ENCODE measurements around the gene ACADVL.

The ACADVL gene

DNA sequence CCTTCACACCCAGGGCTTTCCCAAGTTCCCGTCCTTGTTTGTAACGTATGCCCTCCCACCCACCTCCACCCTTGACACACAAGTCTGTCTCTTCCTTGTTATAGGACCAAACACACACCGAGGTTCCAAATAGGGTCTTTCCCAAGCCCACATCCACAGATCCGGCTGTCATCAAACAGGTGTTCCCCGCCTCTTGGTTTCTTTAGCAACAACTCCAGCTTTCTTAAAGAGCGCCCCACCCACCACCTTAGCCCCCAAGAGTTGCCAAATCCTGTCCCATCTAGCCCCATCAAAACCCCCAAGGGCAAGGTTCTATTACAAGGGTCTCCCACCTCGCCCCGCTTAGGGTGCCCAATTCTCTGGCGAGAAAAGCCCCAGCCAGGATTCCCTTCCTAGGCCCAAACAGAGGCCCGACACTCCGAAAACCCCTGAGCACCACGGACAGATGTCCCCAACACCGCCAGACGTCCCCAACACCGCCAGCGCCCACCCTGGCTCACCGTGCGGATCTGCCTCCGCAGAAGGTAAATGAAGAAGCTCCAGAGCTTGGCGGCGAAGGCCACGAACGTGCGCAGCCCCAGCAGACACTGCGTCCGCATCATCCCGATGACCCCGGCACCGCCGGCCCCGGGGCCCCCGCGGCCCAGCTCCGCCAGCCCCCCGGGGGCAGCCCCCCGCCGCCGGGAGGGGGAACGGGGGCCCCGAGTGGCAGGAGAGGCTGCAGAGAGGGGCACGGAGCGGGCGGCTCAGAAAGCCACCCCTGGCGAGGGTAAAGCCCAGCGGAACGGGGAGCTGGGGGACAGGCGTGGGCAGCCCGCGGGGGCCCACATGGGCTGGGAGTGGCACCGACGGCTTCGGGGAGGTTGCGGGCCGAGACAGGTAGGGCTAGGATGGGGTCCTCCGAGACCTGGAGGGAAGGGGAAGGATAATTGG lies 31.2 kb downstream of the ACADVL start:
- no peak for DNase-seq (ENCODE audit: low read depth in 3 of 3, low spot score in 1 of 3)

DNA sequence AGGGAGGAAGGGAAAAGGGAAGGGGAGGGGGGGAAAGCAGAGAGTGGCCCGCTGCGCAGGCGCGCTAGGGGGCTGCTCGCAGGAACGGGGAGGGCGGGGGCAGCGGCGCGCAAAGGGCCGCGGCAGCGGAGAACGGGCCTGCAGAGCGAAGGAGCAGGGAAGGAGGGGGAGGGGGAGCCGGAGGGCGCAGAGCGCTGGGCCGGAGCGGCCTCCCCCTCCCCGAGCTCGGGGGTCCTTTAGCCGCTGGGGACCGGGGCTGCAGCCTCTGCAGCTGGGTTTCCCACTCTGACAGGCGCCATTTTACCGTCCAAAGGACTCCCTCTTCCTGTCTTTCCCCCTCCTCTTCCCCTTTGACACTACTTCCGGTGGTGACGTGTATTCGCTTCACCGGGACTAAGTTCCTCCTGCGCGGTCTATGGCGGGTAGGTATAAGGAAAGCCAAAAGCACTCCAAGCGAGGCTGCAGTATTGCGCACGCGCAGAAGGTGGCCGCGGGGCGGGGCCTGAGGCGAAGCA lies 32.0 kb downstream of the ACADVL start, which contains the start of gene CTDNEP1:
CTDNEP1 (minus strand) TSS at position 74 of the 515 bp plus-strand sequence. CDS start 438 bp downstream, outside the sequence.
- DNase-seq (ENCODE audit: low read depth in 3 of 3, low spot score in 1 of 3): peak; percentile 98 to 99 (median 98)

DNA sequence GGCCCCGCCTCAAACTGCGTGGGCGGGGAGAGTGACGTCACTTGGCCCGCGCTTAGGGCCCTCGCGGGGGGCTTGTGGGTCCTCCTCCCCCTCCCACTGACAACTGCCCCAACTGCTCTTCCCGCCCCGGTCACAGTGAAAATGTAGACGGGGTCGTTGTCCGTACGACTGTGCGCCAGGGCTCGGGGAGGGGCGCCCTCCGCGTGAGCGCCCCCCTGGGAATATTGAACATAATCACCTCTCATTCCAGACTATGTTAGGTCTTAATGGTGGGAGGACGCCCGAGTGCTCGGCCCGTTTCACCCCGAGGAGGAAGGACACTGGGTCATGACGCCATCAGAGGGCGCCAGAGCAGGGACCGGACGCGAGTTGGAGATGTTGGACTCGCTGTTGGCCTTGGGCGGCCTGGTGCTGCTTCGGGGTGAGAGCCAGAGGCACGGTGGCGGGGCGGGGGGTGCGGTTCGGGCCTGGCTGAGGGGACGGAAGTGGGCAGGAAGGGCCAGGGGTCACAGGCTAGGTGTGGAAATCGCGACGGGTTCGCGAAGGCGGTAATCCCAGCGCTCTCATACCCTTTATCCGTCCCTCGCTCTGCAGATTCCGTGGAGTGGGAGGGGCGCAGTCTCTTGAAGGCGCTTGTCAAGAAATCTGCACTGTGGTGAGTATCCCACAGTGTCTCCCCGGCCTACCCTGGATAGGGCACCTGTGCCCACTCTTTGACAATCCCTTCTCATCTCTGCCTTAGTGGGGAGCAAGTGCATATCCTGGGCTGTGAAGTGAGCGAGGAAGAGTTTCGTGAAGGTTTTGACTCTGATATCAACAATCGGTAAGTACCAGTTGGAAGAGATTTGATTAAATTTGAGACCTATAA lies 32.7 kb downstream of the ACADVL start, which contains the start of gene ELP5:
ELP5 (plus strand) TSS at position 40 of the 868 bp plus-strand sequence; CDS start at position 376, 336 bp downstream.
- peak; percentile 56 to 75 (median 59) for DNase-seq (ENCODE audit: low read depth in 3 of 3, low spot score in 1 of 3)

DNA sequence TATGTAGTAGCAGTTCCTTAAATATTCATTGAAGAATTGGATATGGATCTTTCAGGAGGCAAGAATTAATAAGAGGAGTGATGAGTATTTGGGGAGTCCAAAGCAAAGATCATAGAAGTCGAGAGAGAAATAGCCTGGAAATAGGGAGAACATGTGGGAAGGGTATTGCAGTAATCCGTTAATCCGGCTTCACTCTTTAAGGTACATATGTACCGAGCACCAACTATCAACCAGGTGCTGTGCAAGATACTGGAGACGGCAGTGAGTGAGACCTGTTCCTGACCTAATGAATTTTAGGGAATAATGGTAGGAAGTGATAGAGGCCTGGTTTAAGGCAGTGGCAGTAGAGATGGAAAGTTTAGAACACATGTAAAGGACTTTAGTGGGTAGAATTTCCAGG lies 33.3 kb downstream of the ACADVL start:
- no peak for DNase-seq (ENCODE audit: low read depth in 3 of 3, low spot score in 1 of 3)

DNA sequence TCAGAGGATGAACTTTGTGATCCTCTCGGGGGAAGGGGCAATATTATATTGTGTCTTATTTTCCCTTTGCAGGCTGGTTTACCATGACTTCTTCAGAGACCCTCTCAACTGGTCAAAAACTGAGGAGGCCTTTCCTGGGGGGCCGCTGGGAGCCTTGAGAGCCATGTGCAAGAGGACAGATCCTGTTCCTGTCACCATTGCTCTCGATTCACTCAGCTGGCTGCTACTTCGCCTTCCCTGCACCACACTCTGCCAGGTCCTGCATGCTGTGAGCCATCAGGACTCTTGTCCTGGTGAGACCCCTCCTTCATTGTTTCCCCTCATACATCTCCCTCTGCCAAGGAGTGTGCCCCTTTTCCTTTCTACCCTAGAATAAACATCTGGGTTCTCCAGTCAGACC lies 34.8 kb downstream of the ACADVL start:
- no peak for DNase-seq (ENCODE audit: low read depth in 3 of 3, low spot score in 1 of 3)

DNA sequence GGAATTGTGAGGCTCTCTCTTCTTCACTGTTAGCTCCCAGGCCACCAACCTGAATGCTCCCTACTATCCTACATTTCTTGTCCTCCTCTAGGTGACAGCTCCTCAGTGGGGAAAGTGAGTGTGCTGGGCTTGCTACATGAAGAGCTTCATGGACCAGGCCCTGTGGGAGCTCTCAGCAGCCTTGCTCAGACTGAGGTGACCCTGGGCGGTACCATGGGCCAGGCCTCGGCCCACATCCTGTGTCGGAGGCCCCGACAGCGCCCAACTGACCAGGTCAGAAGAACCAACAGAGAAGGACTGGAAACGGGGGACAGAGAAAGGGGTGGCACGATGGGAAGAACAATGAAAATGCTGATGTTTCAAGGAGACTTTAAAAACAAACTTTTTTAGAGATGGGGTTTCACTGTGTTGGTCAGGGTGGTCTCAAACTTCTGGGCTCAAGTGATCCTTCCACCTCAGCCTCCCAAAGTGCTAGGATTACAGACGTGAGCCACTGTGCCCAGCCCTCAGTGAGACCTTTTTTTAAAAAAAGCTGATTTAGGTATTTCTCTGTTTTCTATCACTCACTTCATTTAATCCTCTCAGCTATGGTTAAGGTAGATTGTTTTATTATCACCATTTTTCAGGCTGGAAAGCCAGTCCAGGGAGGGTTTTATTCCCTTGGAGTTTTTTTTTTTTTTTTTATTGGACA lies 37.2 kb downstream of the ACADVL start:
- DNase-seq (ENCODE audit: low read depth in 3 of 3, low spot score in 1 of 3): no peak

DNA sequence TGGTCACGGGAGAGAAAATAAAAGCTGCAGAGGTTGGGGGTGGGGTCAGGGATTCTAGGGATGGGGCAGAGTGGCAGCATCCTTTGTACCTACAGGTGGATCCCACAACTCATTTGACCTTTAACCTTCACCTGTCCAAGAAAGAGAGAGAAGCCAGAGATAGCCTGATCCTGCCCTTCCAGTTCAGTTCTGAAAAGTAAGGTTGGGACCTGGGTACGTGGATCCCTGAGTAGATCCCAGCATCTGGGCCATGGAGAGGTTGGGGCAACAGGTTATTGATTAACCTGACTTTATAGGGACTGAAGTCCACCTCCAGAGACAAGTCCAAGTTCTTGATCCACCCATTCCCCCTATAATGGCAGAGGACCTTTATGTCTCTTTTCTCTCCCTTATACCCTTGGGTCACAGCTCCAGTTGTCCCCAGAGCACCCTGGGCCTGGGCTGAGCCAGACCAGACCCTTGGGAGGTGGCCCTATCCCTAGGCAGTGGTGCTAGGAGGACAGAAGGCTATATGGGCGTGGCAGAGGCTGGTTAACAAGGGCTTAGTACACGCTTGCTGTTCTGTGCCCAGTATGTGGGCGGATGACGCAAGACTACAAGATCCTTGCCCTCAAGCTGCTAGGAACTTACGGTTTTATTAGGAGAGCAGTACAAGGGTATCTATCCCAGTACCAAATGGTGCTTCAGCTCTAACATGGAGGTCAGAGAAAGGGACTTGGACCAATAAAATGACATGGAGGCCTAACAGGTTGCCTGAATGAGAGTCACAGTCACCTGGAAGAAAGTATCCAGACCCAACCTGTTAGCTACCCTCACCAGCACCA lies 39.2 kb downstream of the ACADVL start:
- no peak for DNase-seq (ENCODE audit: low read depth in 3 of 3, low spot score in 1 of 3)

DNA sequence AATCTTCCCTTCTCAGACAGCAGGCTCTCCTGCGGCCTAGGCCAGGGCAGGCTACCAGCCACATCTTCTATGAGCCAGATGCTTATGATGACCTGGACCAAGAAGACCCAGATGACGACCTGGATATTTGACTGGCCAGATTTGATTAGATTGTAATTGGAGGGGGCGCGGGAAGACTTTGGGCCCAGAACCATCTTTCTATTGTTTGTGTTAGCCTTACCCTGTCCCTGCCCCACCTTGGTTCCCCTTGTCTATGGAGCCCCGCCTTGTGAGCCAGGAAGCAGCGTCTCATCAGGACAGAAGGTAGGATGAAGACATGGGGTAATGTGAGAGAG lies 39.8 kb downstream of the ACADVL start:
- DNase-seq (ENCODE audit: low read depth in 3 of 3, low spot score in 1 of 3): no peak

DNA sequence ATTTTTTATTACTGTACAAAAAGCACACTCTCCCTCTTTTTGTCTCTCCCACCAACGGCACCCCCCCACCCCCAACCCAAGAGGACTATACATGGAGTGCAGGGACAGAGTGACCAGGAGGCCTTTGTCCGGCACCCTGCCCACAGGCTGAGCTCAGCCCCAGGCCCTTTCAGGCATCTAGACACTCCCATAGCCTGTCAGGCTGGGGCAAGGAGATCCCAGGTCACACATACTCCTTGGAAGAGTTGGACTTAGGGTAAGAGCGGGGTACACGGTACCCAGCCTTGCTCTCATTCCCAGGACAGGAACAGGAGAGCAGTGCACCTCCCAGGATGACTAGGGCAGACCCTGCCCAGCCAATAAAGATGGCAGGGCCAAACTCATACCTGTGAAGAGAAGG lies 40.4 kb downstream of the ACADVL start:
- DNase-seq (ENCODE audit: low read depth in 3 of 3, low spot score in 1 of 3): no peak

DNA sequence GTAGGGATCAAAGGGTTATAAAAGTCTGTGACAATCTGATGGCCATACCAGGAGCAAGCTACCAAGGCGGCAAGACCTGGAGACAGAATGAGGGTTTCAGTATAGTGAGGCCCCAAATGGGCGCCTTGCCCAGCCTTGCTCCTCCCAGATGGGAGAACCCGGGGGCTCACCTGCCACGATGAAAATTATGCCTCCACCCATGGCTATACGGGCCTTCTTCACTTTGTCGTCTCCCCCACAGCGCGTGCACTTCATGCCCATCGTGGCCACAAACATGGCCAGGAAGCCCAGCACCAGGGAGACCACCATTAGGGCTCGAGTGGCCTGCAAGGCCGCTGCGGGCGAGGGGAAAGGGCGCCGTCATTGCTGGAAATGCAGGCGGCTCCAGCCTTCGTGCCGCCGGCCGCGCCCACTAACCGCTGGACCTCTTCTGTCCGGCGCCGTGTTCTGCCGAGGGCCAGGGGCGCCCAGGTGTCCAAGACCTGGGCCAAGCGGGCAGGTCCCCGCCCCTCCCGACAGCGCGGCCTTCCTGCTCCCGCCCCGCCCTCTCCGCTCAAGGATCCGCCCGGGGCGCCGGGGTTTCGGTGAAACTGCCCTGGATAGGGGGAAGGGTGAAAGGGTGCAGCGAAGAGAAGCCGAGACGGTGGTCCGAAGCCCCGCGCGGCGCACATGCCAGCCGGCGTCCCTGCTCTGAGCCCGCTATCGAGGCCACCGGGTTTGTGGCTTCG lies 41.1 kb downstream of the ACADVL start:
- DNase-seq (ENCODE audit: low read depth in 3 of 3, low spot score in 1 of 3): no peak

DNA sequence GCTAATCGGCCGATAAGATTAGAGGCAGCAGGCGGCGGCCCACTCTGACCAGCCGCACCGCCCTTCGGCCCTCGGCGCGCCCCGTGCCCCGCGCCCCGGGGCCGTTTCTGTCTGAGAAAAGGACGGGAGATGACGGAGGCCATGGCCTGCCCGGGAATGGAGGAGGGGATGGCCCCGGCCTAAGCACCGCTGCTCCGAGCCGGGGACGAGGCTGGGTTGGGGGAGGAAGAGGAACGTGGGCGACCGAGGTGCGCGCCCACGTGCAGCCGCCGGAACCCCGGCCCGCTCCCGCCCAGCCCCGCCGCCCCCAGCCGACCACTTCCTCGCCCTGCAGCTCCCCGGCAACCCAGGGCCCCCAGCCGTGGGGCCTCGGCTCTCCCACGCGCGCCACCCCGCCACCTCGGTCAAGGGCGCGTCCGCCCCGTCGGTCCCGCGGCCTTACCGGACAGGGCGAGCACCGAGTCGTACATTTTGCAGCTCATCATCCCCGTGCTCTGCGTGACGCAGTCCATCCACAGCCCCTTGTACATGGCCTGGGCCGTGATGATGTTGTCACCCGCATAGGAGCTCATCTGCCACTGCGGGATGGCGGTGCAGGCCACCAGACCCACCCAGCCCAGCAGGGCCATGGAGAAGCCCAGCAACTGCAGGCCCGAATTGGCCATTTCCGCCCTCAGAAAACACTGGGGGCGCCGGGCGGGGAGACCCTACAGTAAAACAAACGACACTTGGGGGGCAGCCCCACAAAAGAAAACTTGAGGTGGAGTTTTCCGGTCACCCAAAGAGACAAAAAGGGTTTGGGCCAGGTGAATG lies 41.8 kb downstream of the ACADVL start:
- DNase-seq (ENCODE audit: low read depth in 3 of 3, low spot score in 1 of 3): no peak

DNA sequence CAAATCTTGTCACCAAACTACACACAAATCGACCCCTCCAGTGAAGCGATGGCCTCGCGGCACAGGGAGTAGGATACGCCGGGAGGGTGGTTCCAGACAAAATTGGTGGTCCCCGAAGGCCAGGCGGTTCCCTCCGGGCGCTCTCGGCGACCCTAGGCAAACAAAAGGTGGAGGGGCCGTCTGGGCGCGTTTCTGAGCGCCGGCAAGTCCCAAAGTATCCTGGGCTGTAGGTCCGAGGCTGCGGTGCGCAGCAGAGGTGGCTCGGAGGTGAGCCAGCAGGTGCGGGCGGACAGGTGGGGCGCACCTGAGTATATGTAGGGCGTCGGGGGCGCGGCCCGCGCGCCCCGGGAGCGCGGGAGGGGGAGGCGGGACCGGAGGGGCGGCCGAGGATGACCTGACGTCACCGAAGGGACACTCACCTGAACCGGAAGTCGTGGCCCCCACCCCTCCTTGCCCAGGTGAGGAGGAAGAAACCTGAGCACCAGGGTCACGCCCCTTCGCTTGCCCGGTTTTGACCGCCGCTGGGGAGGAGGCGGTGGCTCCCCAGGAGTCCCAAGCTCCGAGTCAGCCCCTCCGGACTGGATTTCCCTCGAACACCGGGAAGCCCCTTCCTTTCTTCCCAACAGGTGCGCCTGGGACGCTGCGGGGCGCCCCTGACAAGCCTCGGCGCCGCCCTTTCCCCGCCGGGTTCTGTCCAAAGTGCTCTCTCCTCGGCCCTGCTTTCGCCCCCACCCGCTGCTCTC lies 42.6 kb downstream of the ACADVL start, which contains the start of gene CLDN7:
CLDN7 (minus strand) TSS at position 287 of the 743 bp plus-strand sequence. CDS start 435 bp downstream, outside the sequence.
- DNase-seq (ENCODE audit: low read depth in 3 of 3, low spot score in 1 of 3): no peak

DNA sequence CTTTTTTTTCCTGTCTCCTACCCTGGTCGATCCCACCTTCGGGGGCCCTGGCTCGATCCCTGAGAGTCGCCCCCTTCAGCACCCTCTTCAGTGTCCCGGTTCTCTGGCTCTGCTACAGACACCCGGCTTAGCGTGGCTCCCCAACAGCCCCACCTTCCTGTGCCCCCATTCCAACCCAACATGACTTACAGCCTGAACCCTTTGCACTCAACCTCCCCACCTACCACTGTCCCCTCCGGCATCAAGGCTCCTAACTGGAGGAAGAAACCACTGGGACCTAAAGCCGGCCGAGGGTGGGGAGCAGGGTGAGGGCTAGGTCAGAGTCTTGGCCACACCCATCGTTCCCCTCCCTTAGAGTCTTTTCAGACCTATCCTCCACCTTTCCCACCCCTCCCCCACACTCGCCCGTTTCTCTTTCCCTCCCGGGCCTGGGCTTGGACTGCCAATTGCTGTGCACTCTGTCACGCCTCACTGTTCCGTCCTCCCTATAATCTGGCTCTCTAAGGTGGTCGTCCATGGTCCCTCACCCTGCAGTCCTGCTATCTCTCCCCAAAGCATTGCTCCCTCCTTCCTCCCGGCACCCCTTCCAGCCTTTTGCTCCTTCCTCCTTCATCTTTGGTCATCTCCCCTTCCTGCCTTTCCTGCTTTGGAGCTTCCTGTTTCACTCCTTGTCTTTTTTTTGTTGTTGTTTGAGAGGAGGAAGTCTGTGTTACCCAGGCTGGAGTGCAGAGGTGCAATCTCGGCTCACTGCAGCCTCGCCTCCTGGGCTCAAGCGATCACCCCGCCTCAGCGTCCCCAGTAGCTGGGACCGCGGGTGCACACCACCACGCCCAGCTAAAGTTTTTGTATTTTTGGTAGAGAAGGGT lies 43.4 kb downstream of the ACADVL start:
- DNase-seq (ENCODE audit: low read depth in 3 of 3, low spot score in 1 of 3): no peak

DNA sequence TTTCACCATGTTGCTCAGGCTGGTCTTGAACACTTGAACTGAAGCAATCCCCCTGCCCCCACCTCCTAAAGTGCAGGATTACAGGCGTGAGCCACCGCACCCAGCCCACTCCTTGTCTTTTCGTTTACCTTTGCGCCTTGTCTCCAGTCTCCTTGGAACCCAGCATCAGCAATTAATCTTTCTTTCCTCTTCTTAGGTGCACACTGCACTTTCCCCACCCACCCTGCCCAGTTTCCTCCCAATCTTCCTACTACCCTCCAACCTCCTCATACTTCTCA lies 44.0 kb downstream of the ACADVL start:
- no peak for DNase-seq (ENCODE audit: low read depth in 3 of 3, low spot score in 1 of 3)

DNA sequence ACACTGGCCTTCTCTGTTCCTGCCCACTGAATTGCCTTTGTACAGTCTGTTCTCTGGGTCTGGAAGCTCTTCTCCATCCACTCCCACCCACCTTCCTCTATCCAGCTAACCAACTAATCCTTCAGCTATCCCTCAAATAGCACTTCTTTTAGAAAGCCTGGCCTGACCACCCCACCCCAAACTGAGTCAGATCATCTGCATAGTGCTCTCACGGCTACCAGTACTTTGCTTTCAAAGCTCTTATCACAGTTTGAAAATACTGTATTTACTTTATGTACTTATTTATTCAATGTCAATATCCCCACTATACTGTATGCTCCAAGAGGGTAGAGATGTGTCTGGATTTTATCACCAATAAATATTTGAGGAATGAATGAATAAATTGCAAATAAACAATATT lies 47.0 kb downstream of the ACADVL start:
- DNase-seq (ENCODE audit: low read depth in 3 of 3, low spot score in 1 of 3): no peak

Data from stimulated activated CD4-positive, alpha-beta T cell treated with anti-CD3 and anti-CD28 coated beads, TNF-alpha, amount 100 ng/mL, for 1 hour (primary cell).